AG09319 (cell line): ENCODE measurements around the gene UBE2J2.
A peak's percentile ranks its signal among the peaks of the same experiment; 100 is the strongest.

Source experiments
- DNase-seq: peaks from one replicate; pipeline ENCODE4 v3.0.0-alpha.2; 2010; ENCODE audit warnings: low read depth; ENCODE audit errors: extremely low read depth
- TF ChIP-seq, protein P1 (sequence below): IDR thresholded peaks from 2 replicates; pipeline ENCODE4 v1.5.1; 2011; ENCODE audit warnings: low read depth, mild to moderate bottlenecking, inconsistent platforms, low read length, moderate library complexity

The UBE2J2 gene

DNA sequence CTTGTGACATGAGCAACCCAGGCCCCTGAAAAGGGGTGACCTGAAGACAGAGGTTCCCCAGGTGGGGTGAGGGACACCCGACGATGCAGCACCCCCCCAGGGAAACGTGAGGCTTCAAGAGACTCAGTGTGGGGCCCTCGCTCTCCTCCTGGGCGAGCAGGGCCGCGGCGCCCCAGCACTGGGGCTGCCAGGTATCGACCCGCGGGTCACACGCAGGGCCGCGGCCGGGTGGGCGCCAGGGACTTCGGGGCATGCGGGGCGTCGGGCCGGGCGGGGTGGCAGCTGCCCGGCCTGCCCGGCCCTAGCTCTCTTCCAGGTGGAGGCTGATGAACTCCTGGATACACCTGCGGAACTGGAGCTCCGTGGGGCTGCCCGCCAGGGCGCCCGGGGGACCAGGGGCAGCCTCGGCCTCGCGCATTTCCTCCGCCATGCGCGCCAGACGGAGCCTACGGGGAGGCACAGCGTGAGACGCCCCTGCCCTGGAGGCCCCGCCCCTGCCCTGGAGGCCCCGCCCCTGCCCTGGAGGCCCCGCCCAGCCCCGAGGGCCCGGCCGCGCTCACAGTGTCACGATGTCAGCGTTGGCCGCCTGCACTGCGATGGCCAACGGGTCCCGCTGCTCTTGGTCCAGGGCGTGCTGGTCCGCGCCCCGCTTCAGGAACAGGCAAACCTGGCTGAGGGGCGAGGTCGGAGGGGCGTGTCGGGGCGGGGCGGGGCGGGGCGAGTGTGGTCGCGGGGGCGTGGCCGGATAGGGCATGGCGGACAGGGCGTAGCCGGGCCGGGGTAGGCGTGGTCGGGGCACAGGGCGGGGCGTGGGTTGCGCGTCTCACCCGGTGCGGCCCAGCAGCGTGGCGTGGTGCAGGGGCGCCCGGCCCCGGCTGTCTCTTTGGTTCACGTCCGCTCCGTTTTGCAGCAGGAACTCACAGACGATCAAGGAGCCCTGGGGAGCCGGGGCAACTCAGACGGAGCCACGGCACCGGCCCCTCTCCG, 19.9 kb upstream of the UBE2J2 start:
- DNase-seq = no peak
- TF ChIP-seq, protein P1, sequence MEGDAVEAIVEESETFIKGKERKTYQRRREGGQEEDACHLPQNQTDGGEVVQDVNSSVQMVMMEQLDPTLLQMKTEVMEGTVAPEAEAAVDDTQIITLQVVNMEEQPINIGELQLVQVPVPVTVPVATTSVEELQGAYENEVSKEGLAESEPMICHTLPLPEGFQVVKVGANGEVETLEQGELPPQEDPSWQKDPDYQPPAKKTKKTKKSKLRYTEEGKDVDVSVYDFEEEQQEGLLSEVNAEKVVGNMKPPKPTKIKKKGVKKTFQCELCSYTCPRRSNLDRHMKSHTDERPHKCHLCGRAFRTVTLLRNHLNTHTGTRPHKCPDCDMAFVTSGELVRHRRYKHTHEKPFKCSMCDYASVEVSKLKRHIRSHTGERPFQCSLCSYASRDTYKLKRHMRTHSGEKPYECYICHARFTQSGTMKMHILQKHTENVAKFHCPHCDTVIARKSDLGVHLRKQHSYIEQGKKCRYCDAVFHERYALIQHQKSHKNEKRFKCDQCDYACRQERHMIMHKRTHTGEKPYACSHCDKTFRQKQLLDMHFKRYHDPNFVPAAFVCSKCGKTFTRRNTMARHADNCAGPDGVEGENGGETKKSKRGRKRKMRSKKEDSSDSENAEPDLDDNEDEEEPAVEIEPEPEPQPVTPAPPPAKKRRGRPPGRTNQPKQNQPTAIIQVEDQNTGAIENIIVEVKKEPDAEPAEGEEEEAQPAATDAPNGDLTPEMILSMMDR = no peak

DNA sequence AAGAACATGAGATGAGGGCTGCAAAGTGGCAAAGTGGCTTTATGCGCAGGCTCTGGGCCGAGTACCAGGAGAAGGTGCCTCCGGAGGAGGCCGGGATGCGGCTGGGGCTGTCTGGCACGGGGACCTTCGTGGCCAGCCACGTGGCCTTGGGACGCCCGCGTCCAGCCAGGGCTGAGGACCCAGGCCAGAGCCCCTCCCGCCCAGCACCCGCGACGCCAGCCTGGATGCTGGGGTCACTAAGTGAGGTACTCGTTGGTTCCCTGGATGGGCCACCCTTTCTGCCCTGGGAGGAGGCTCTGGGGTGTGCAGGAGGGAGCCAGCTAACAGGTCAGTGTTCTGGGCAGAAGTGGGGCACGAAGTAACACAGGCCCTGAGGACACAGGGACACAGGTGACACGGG, 19.2 kb upstream of the UBE2J2 start:
- no peak for DNase-seq

DNA sequence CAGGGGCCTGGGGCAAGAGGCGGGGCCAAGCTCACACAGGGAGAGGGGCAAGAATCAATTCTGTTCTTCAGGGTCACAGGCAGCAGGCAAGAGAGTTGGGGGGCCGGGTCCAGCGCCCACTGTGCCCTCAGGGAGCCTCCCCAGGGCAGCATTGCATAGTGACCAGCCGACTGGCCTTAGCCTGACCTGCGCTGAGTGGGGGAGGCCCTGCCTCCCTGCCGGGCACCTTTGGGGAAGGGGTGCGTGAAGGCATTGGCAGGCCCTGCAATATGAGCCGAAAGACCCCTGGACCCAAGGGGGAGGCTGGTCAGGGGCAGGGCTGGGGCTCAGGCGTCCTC, 18.8 kb upstream of the UBE2J2 start:
- TF ChIP-seq, protein P1 = no peak

More for the DNA sequence above, 19.2 kb upstream of the UBE2J2 start:
- TF ChIP-seq, protein P1 = no peak

DNA sequence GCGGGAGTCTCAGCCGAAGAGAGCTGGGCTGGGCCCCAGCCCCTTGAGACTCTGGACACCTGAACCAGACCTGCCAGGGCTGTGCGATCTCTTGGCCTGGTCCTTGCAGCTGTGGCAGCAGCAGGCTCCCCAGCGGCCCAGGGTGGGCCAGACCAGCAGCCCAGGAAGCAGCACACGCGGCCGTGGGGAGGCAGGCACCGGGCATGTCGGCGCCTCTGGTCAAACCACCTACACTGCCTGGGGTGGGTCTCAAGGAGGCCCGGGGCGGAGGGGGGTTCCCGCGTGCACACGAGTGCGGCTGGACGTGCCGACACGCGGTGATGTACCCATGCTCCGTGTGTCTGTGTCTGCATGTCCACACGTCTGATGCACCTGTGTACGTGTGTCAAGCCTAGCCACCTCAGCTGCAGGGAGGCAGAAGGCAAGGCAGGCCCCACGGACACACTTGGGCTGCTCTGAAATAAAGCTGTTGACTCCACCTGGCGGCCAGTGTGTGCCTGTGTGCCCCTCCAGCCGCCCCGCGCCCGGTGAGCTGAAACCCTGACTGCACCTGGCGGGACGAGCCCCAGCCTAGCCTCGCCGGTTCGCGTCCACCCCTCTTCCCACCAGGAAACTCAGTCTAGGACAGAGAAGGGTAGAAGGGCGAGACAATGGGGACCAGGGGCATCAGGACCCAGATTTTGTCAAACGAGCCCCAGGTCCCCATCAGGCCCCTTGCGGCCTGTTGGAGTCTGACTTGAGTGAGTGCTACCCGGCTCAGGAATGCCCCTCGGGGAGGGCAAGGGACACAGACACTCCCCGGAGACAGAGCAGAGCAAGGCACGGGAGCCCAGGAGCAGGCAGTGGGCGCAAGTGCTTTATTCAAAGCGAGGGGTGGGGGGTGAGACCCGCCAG, 18.1 kb upstream of the UBE2J2 start:
- no peak for DNase-seq
- TF ChIP-seq, protein P1 = peak; percentile 50

More for the DNA sequence above, 18.8 kb upstream of the UBE2J2 start:
- no peak for DNase-seq

DNA sequence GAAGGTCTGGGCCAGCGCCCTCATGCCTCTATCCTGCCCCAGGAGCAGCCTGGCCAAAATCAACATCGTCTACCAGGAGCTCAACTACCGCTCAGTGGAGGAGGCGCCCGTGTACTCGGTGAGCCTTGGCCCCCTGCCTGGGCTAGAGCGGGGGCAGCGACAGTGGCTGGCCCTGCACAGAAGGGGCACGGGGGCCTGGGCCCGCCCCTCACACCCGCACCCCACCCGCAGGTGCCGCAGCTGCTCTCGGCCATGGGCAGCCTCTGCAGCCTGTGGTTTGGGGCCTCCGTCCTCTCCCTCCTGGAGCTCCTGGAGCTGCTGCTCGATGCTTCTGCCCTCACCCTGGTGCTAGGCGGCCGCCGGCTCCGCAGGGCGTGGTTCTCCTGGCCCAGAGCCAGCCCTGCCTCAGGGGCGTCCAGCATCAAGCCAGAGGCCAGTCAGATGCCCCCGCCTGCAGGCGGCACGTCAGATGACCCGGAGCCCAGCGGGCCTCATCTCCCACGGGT, 17.4 kb upstream of the UBE2J2 start:
- TF ChIP-seq, protein P1 = no peak
- no peak for DNase-seq

DNA sequence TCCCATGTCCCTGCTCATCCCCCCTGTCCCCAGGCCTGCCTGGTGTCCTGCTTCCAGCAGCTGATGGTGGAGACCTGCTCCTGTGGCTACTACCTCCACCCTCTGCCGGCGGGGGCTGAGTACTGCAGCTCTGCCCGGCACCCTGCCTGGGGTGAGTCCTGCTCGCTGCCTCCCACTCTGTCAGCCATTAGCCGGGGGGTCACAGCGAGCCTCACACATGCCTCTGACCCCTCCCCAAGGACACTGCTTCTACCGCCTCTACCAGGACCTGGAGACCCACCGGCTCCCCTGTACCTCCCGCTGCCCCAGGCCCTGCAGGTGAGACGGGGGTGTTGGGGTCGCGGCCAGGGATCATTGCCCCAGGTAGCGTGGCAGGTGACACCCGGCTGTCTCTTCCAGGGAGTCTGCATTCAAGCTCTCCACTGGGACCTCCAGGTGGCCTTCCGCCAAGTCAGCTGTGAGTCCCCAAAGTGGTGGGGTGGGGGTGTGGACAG, 16.6 kb upstream of the UBE2J2 start:
- TF ChIP-seq, protein P1 = peak; percentile 73
- no peak for DNase-seq
